Keratinocyte (primary cell): ENCODE measurements around the gene GAD1.

Source experiments
- CTCF ChIP-seq, 3 experiments: IDR thresholded peaks in 1 of 3; conservative IDR thresholded peaks in 1 of 3; optimal IDR thresholded peaks in 1 of 3; 2 replicates in 2 of 3; 3 replicates in 1 of 3; pipeline versions ENCODE3 to v1.5.1; 2011; ENCODE audit warnings: low read length in 3 of 3, mild to moderate bottlenecking in 3 of 3, moderate library complexity in 2 of 3, control low read depth in 1 of 3, inconsistent platforms in 1 of 3; ENCODE audit not compliant: insufficient read depth in 2 of 3; ENCODE audit errors: extremely low read depth in 1 of 3
- EZH2 ChIP-seq: IDR thresholded peaks from one replicate; pipeline ENCODE4 v1.6.1; 2012; ENCODE audit warnings: inconsistent platforms, mild to moderate bottlenecking, low read length, moderate library complexity

- TF ChIP-seq CTCF (optimal IDR thresholded peaks at IDR 0.05 in 1 of 3, IDR thresholded peaks at IDR 0.05 in 1 of 3, conservative IDR thresholded peaks at IDR 0.05 in 1 of 3; ENCODE audit: extremely low read depth in 1 of 3, insufficient read depth in 2 of 3, low read length in 3 of 3) (no peak), EZH2 (no peak)
Observed at GRCh38 chr2:170823898-170824215, 7.2 kb downstream of the GAD1 start.
